Duodenal mucosa (tissue), 2 donors: ENCODE measurements around the gene LRRC43.

ENCODE experiments used
- H3K27ac ChIP-seq: one replicate; pipeline ENCODE4 v1.7.0; 2013; ENCODE audit warnings: low read depth, low read length
- H3K27me3 ChIP-seq, 2 donors: one replicate each; pipeline ENCODE4 v1.7.0; 2013; ENCODE audit warnings: low read length in 2 of 2, control low read depth in 1 of 2; ENCODE audit not compliant: insufficient read depth in 2 of 2, control insufficient read depth in 1 of 2
- H3K36me3 ChIP-seq, 2 donors: one replicate each; pipeline ENCODE4 v1.7.0; 2013; ENCODE audit warnings: low read length in 2 of 2, control low read depth in 1 of 2; ENCODE audit not compliant: insufficient read depth in 2 of 2, control insufficient read depth in 1 of 2
- H3K4me1 ChIP-seq, 2 donors: one replicate each; pipeline ENCODE4 v1.7.0; 2013; ENCODE audit warnings: low read length in 2 of 2, control low read depth in 1 of 2; ENCODE audit not compliant: insufficient read depth in 2 of 2, control insufficient read depth in 1 of 2
- H3K4me3 ChIP-seq, 2 donors: one replicate each; pipeline ENCODE4 v1.7.0; 2013; ENCODE audit warnings: low read length in 2 of 2, low read depth in 1 of 2
- H3K9ac ChIP-seq, 2 donors: one replicate each; pipeline ENCODE4 v1.7.0; 2013; ENCODE audit warnings: low read length in 2 of 2, low read depth in 1 of 2
- H3K9me3 ChIP-seq, 2 donors: one replicate each; pipeline ENCODE4 v1.7.0; 2013; ENCODE audit warnings: low read length in 2 of 2, control low read depth in 1 of 2; ENCODE audit not compliant: control insufficient read depth in 1 of 2

LRRC43 gene

GRCh38 chr12:122203301-122204166 lies 20.6 kb downstream of the LRRC43 start, which contains the start of gene B3GNT4:
Gene B3GNT4 (plus strand): TSS chr12:122203709. CDS start chr12:122204619, 910 bp downstream.
- Histone ChIP-seq H3K27ac (no peak within 1 kb of the TSS), H3K4me3 (peak within 1 kb of the TSS; percentile 71 to 73), H3K36me3 (peaks cover 10 to 17% of the 10 kb centered on the region in 2 donors), H3K4me1 (peaks cover 3 to 13% of the 10 kb centered on the region in 2 donors), H3K9ac (no peak within 1 kb of the TSS), H3K9me3 (no peaks in the 10 kb centered on the region), H3K27me3 (peaks cover 24 to 31% of the 10 kb centered on the region in 2 donors)

GRCh38 chr12:122204167-122205052 lies 21.5 kb downstream of the LRRC43 start:
- Histone ChIP-seq H3K36me3 (peaks cover 10 to 25% of the 10 kb centered on the region in 2 donors), H3K27me3 (peaks cover 24 to 31% of the 10 kb centered on the region in 2 donors), H3K9ac (no peak overlapping the region), H3K4me1 (peaks cover 3 to 13% of the 10 kb centered on the region in 2 donors), H3K4me3 (peak overlapping the region in 1 of 2 donors; percentile 73), H3K27ac (no peak overlapping the region), H3K9me3 (no peaks in the 10 kb centered on the region)

GRCh38 chr12:122205053-122205925 lies 22.4 kb downstream of the LRRC43 start:
- Histone ChIP-seq H3K4me1 (peaks cover 3 to 13% of the 10 kb centered on the region in 2 donors), H3K9me3 (no peaks in the 10 kb centered on the region), H3K27me3 (peaks cover 24 to 25% of the 10 kb centered on the region in 2 donors), H3K4me3 (no peak overlapping the region), H3K36me3 (peaks cover 17 to 33% of the 10 kb centered on the region in 2 donors), H3K27ac (no peak overlapping the region), H3K9ac (no peak overlapping the region)

- Histone ChIP-seq H3K9me3 (no peaks in the 10 kb centered on the region), H3K4me3 (no peak overlapping the region), H3K27me3 (peaks cover 18 to 24% of the 10 kb centered on the region in 2 donors), H3K27ac (no peak overlapping the region), H3K4me1 (peaks cover 0 to 6% of the 10 kb centered on the region in 2 donors), H3K9ac (no peak overlapping the region), H3K36me3 (peaks cover 17 to 37% of the 10 kb centered on the region in 2 donors)
These were observed 23.4 kb downstream of the LRRC43 start for GRCh38 chr12:122206111-122206881.

GRCh38 chr12:122206976-122207375 lies 24.1 kb downstream of the LRRC43 start:
- no peaks in the 10 kb centered on the region for H3K9me3 ChIP-seq
- H3K4me1 ChIP-seq: peaks cover 0 to 6% of the 10 kb centered on the region in 2 donors
- H3K27me3 ChIP-seq: peaks cover 17 to 24% of the 10 kb centered on the region in 2 donors
- no peak overlapping the region for H3K4me3 ChIP-seq
- no peak overlapping the region for H3K9ac ChIP-seq
- no peak overlapping the region for H3K27ac ChIP-seq
- H3K36me3 ChIP-seq: peaks cover 17 to 42% of the 10 kb centered on the region in 2 donors

- H3K4me1 ChIP-seq: peaks cover 0 to 6% of the 10 kb centered on the region in 2 donors
- no peak overlapping the region for H3K9ac ChIP-seq
- H3K4me3 ChIP-seq: no peak overlapping the region
- H3K36me3 ChIP-seq: peaks cover 17 to 47% of the 10 kb centered on the region in 2 donors
- no peaks in the 10 kb centered on the region for H3K9me3 ChIP-seq
- H3K27me3 ChIP-seq: peaks cover 17 to 23% of the 10 kb centered on the region in 2 donors
- H3K27ac ChIP-seq: no peak overlapping the region
These were observed 24.5 kb downstream of the LRRC43 start for GRCh38 chr12:122207391-122207790.

GRCh38 chr12:122208073-122208820 lies 25.3 kb downstream of the LRRC43 start:
- Histone ChIP-seq H3K4me3 (no peak overlapping the region), H3K36me3 (peaks cover 19 to 54% of the 10 kb centered on the region in 2 donors), H3K27ac (no peak overlapping the region)

GRCh38 chr12:122215771-122216170 lies 32.8 kb downstream of the LRRC43 start:
- H3K27ac ChIP-seq: no peak overlapping the region
- no peaks in the 10 kb centered on the region for H3K4me1 ChIP-seq
- no peaks in the 10 kb centered on the region for H3K9me3 ChIP-seq
- H3K27me3 ChIP-seq: no peaks in the 10 kb centered on the region
- no peak overlapping the region for H3K4me3 ChIP-seq
- peaks cover 26 to 79% of the 10 kb centered on the region in 2 donors for H3K36me3 ChIP-seq
- H3K9ac ChIP-seq: no peak overlapping the region

More at GRCh38 chr12:122208073-122208820, 25.3 kb downstream of the LRRC43 start:
- Histone ChIP-seq H3K4me1 (peaks cover 0 to under 1% of the 10 kb centered on the region in 2 donors), H3K9me3 (no peaks in the 10 kb centered on the region), H3K9ac (no peak overlapping the region), H3K27me3 (peaks cover 15 to 17% of the 10 kb centered on the region in 2 donors)
